Omental fat pad (tissue), 4 donors: ENCODE data around the gene GPC6. TPM values are rescaled to one million over a fixed set of nuclear protein-coding genes. Genes with fewer than 3 reads are reported as not detected.

Source experiments
- ATAC-seq: fragments of 150-250 bp; one replicate; pipeline ENCODE4 v1.9.1; 2016; ENCODE audit warnings: mild to moderate bottlenecking, moderate library complexity; ENCODE audit not compliant: low FRiP score
- DNase-seq: peaks from one replicate; pipeline ENCODE4 v3.0.0-alpha.2; 2019; ENCODE audit warnings: low spot score
- total RNA-seq, 4 donors: library from RNA; depleted of rRNA; stranded (reverse); fragments of >200 nt; gene quantifications; one replicate each; pipeline ENCODE4 v1.1.0, GENCODE V29; 2016
- TF ChIP-seq, protein P1 (sequence below), 3 donors: fragments of 450-650 bp; IDR thresholded peaks; one replicate each; pipeline ENCODE4 v1.5.1; 2016 to 2017; ENCODE audit warnings: antibody characterized with exemption in 3 of 3, mild to moderate bottlenecking in 3 of 3, moderate library complexity in 2 of 3

The GPC6 gene
- total RNA-seq, 4 donors from 2014 or later, result 9.2 to 24.4 (median 16.4) TPM

- DNase-seq (no peak), ATAC-seq (no peak)
- TF ChIP-seq, protein P1, sequence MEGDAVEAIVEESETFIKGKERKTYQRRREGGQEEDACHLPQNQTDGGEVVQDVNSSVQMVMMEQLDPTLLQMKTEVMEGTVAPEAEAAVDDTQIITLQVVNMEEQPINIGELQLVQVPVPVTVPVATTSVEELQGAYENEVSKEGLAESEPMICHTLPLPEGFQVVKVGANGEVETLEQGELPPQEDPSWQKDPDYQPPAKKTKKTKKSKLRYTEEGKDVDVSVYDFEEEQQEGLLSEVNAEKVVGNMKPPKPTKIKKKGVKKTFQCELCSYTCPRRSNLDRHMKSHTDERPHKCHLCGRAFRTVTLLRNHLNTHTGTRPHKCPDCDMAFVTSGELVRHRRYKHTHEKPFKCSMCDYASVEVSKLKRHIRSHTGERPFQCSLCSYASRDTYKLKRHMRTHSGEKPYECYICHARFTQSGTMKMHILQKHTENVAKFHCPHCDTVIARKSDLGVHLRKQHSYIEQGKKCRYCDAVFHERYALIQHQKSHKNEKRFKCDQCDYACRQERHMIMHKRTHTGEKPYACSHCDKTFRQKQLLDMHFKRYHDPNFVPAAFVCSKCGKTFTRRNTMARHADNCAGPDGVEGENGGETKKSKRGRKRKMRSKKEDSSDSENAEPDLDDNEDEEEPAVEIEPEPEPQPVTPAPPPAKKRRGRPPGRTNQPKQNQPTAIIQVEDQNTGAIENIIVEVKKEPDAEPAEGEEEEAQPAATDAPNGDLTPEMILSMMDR (IDR thresholded peaks at IDR 0.05), result no peak
These were observed 510.3 kb downstream of the GPC6 start for GRCh38 chr13:93736909-93737308.

- DNase-seq (no peak), ATAC-seq (no peak)
- TF ChIP-seq, protein P1 (IDR thresholded peaks at IDR 0.05), result no peak
These were observed 513.7 kb downstream of the GPC6 start for GRCh38 chr13:93740334-93740733.

- TF ChIP-seq, protein P1 (IDR thresholded peaks at IDR 0.05), result no peak
These were observed 517.4 kb downstream of the GPC6 start for GRCh38 chr13:93744033-93744432.

DNA sequence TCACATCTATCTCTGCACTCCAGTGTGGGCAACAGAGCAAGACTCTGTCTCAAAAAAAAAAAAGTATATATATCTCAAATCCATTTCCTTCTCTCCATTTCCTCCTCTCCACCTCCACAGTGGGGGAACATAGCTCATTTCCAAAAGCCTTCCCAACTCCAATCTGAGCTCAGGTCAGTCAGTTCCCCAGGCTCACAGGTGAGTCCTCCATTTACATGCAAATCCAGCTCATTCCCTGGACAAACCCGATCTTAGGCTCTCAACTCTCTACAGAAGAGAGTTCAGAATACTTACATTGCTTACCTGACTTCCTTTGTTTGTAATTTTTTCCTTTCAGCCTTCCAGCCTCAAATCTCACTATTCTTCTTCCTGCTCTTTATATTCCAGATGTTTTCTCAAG, 518.3 kb downstream of the GPC6 start:
- ATAC-seq, result no peak
- DNase-seq, result no peak
- TF ChIP-seq, protein P1 (IDR thresholded peaks at IDR 0.05), result no peak

More at GRCh38 chr13:93744033-93744432, 517.4 kb downstream of the GPC6 start:
- DNase-seq, result no peak
- no peak for ATAC-seq

DNA sequence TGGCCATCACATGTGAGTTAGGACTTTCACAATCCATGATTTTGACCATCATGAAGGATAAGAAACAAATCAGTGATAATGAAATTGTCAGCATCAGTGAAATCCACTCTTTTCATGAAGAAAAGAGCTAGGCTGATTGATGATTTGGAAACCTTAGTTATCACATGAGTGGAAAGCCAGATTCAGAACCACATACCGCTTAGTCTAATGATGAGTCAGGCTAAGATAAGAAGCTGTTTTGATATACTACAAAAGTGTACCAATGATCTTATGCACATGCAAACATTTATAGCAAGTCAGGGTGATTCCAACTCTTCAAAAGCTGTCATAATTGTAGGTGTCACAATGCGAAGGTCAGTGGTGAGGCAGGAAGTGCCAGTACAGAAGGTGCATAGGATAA, 519.3 kb downstream of the GPC6 start:
- no peak for ATAC-seq
- TF ChIP-seq, protein P1 (IDR thresholded peaks at IDR 0.05), result no peak

DNA sequence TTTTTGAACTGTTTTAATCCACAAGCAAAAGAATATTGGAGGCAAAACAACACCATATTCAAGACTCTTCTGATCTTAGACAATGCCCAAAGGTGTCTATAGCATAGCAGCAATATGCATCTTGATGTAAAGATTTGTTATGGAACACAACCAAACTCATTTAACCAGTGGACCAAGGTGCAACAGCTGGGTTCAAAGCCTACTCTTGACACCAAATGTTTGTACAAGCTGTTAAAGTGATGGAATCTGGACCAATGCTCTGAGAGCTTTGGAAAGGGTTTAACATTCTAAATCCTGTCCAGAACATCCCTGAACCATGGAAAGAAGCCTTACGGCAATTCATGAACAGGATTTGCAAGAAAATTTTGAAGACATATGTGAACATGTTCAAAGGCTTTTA, 520.0 kb downstream of the GPC6 start:
- no peak for ATAC-seq
- DNase-seq, result no peak
- TF ChIP-seq, protein P1 (IDR thresholded peaks at IDR 0.05), result no peak

More for the DNA sequence above, 519.3 kb downstream of the GPC6 start:
- DNase-seq, result no peak

DNA sequence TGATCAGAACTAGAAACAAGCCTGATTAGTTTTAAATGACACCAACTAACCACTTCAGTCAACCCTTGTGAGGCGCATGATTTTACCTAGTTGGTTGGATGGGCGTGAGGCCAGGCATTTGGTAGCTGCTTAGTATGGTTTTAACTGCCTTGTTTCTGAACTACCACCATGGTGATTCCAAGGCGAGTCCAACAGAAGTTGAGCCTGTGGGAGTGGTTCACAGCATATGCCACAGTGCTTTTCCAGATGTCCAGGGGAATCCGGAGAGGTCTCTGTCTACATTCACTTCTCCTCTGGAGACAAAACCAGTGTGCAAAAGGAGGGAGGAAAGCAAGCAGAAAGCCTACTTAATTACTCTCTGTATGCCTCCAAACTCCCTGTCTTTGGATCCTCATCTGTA, 524.1 kb downstream of the GPC6 start:
- ATAC-seq, result no peak
- no peak for DNase-seq
- TF ChIP-seq, protein P1 (IDR thresholded peaks at IDR 0.05), result no peak
